CD4-positive, alpha-beta memory T cell (primary cell): ENCODE data around the gene ANG. TPM values are rescaled to one million over a fixed set of nuclear protein-coding genes. Genes with fewer than 3 reads are reported as not detected.
"Not testable (repeated sequence)": the region's sequence is repeated elsewhere in the genome, so short reads cannot be mapped to it uniquely, and the experiment has no call there.

ENCODE experiments used
- CTCF ChIA-PET: fragments of 350-600 bp; sonication (Branson Sonifier 250); formaldehyde crosslinking; loops from one replicate; lab custom pipeline; 2021; ENCODE audit warnings: inconsistent platforms; ENCODE audit not compliant: partially characterized antibody; lab: Charles Lee
- POLR2A ChIA-PET: fragments of 350-600 bp; sonication (Branson Sonifier 250); formaldehyde crosslinking; loops from one replicate; lab custom pipeline; 2021; ENCODE audit not compliant: partially characterized antibody; lab: Charles Lee
- DNase-seq, 5 donors: peaks; one replicate each; pipeline versions ENCODE4 v3.0.0 to v3.0.0-alpha.2; 2020 to 2022; ENCODE audit warnings: mixed read lengths in 1 of 5
- H3K27ac ChIP-seq: one replicate; pipeline ENCODE4 v1.7.0; 2013; ENCODE audit warnings: low read depth, low read length
- H3K27me3 ChIP-seq: 2 replicates; pipeline ENCODE4 v1.7.0; 2013; ENCODE audit warnings: mild to moderate bottlenecking, low read length, moderate library complexity; ENCODE audit not compliant: insufficient read depth
- H3K36me3 ChIP-seq: 2 replicates; pipeline ENCODE4 v1.7.0; 2013; ENCODE audit warnings: mild to moderate bottlenecking, low read length, moderate library complexity; ENCODE audit not compliant: insufficient read depth
- H3K4me1 ChIP-seq: 2 replicates; pipeline ENCODE4 v1.7.0; 2013; ENCODE audit warnings: mild to moderate bottlenecking, low read length, moderate library complexity; ENCODE audit not compliant: insufficient read depth
- H3K4me3 ChIP-seq, 2 donors: one replicate each; pipeline ENCODE4 v1.7.0; 2013; ENCODE audit warnings: low read length in 2 of 2, mild to moderate bottlenecking in 1 of 2
- H3K9me3 ChIP-seq, 2 donors: one replicate each; pipeline ENCODE4 v1.7.0; 2013; ENCODE audit warnings: low read length in 2 of 2, control low read depth in 1 of 2; ENCODE audit not compliant: control insufficient read depth in 1 of 2
- H3K27ac Mint-ChIP-seq, 7 donors: one replicate each; pipeline ENCODE4 v1.8.0; 2020 to 2021; ENCODE audit warnings: mixed read lengths in 7 of 7, mild to moderate bottlenecking in 6 of 7, inconsistent platforms in 3 of 7, moderate library complexity in 3 of 7
- H3K27me3 Mint-ChIP-seq, 2 donors: one replicate each; pipeline ENCODE4 v1.8.0; 2020 to 2021; ENCODE audit warnings: mixed read lengths in 2 of 2
- H3K36me3 Mint-ChIP-seq, 2 donors: one replicate each; pipeline ENCODE4 v1.8.0; 2020 to 2021; ENCODE audit warnings: mixed read lengths in 2 of 2, inconsistent platforms in 1 of 2, mild to moderate bottlenecking in 1 of 2
- H3K4me1 Mint-ChIP-seq, 4 donors: one replicate each; pipeline ENCODE4 v1.8.0; 2020 to 2021; ENCODE audit warnings: mixed read lengths in 4 of 4, mild to moderate bottlenecking in 1 of 4
- H3K4me3 Mint-ChIP-seq, 8 donors: one replicate each; pipeline ENCODE4 v1.8.0; 2020 to 2021; ENCODE audit warnings: mixed read lengths in 8 of 8, mild to moderate bottlenecking in 7 of 8, moderate library complexity in 6 of 8, inconsistent platforms in 3 of 8
- H3K9me3 Mint-ChIP-seq, 8 donors: one replicate each; pipeline ENCODE4 v1.8.0; 2020 to 2021; ENCODE audit warnings: mixed read lengths in 8 of 8, mild to moderate bottlenecking in 5 of 8, inconsistent platforms in 3 of 8, moderate library complexity in 1 of 8
- intact Hi-C: fragments of 100-400 bp; cut with micrococcal nuclease; formaldehyde crosslinking; loops from one replicate; pipeline ENCODE4 v1.15.1; 2023
- polyA plus RNA-seq, 2 donors: library from polyadenylated mRNA; unstranded; fragments of 300-500 nt; fragmentation: Illumina TruSeq; gene quantifications; one replicate each; pipeline ENCODE4 v1.2.3, GENCODE V29; 2021
- total RNA-seq, 2 experiments: library from RNA; stranded (reverse); gene quantifications; one replicate each; pipeline ENCODE4 v1.2.3, GENCODE V29; 2021

Gene ANG
- total and polyA plus RNA-seq, 4 experiments from 2014 or later: 1.1 to 2.8 (median 1.4) TPM

GRCh38 chr14:20733684-20734429, 45.3 kb downstream of the ANG start:
- Mint-ChIP-seq H3K27me3 (peaks cover 4 to 7% of the 10 kb centered on the region in 2 donors), H3K4me3 (no peak overlapping the region), H3K27ac (no peak overlapping the region), H3K36me3 (no peaks in the 10 kb centered on the region), H3K4me1 (no peaks in the 10 kb centered on the region), H3K9me3 (no peaks in the 10 kb centered on the region)
- no peak for DNase-seq
- POLR2A ChIA-PET: no interaction called here
- Histone ChIP-seq H3K36me3 (no peaks in the 10 kb centered on the region), H3K4me3 (no peak overlapping the region), H3K4me1 (no peaks in the 10 kb centered on the region), H3K27ac (no peak overlapping the region), H3K9me3 (no peaks in the 10 kb centered on the region), H3K27me3 (no peaks in the 10 kb centered on the region)
- CTCF ChIA-PET: interaction anchor here (1.3 kb wide), 1 partner anchor 124 kb away, joined by 4 read pairs; no protein-coding TSS in a partner anchor
- intact Hi-C loops: no loop called here

GRCh38 chr14:20734430-20734806, 45.9 kb downstream of the ANG start:
- no peaks in the 10 kb centered on the region for H3K4me1 Mint-ChIP-seq
- ChIA-PET CTCF (no interaction called here), POLR2A (no interaction called here)
- no peak for DNase-seq
- no peaks in the 10 kb centered on the region for H3K9me3 Mint-ChIP-seq
- H3K27ac Mint-ChIP-seq: no peak overlapping the region
- H3K9me3 ChIP-seq: no peaks in the 10 kb centered on the region
- H3K27me3 ChIP-seq: no peaks in the 10 kb centered on the region
- H3K27me3 Mint-ChIP-seq: peaks cover 4 to 7% of the 10 kb centered on the region in 2 donors
- H3K36me3 Mint-ChIP-seq: no peaks in the 10 kb centered on the region
- H3K4me3 ChIP-seq: no peak overlapping the region
- intact Hi-C loops: no loop called here
- H3K4me3 Mint-ChIP-seq: peak overlapping the region in 1 of 8 donors; percentile 49
- no peaks in the 10 kb centered on the region for H3K4me1 ChIP-seq
- no peak overlapping the region for H3K27ac ChIP-seq
- H3K36me3 ChIP-seq: no peaks in the 10 kb centered on the region

DNA sequence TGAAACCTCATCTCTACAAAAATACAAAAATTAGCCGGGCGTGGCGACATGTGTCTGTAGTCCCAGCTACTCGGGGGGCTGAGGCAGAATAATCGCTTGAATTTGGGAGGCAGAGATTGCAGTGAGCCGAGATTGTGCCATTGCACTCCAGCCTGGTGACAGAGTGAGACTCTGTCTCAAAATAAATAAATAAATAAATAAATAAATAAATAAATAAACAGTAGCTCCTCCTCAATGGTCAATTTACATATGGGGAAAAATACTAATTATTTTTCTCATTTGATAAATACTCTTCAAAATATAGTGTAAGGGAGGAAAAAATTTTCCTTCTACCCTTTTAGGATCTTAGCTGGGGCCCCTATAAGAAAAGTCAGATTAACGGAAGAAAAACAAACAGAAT, 49.7 kb downstream of the ANG start:
- H3K4me3 ChIP-seq, H3K27ac Mint-ChIP-seq, H3K36me3 Mint-ChIP-seq, H3K9me3 Mint-ChIP-seq, DNase-seq, H3K36me3 ChIP-seq, H3K4me3 Mint-ChIP-seq, H3K27ac ChIP-seq, H3K9me3 ChIP-seq, H3K27me3 ChIP-seq, H3K27me3 Mint-ChIP-seq, intact Hi-C loops, POLR2A ChIA-PET, H3K4me1 ChIP-seq, H3K4me1 Mint-ChIP-seq: not testable (repeated sequence)
- CTCF ChIA-PET: interaction anchor here (1.6 to 2.0 kb wide), 2 partner anchors 8 to 233 kb away, joined by 5 to 6 read pairs; no protein-coding TSS in a partner anchor

- Histone ChIP-seq H3K27ac (no peak overlapping the region), H3K4me1 (no peaks in the 10 kb centered on the region), H3K36me3 (no peaks in the 10 kb centered on the region), H3K9me3 (no peaks in the 10 kb centered on the region), H3K27me3 (no peaks in the 10 kb centered on the region), H3K4me3 (no peak overlapping the region)
- H3K4me3 Mint-ChIP-seq: no peak overlapping the region
- no peaks in the 10 kb centered on the region for H3K36me3 Mint-ChIP-seq
- ChIA-PET CTCF (no interaction called here), POLR2A (no interaction called here)
- H3K27ac Mint-ChIP-seq: peak overlapping the region in 1 of 7 donors; percentile 38
- no peaks in the 10 kb centered on the region for H3K9me3 Mint-ChIP-seq
- peaks cover 3 to 8% of the 10 kb centered on the region in 2 donors for H3K27me3 Mint-ChIP-seq
- intact Hi-C loops: no loop called here
- H3K4me1 Mint-ChIP-seq: no peaks in the 10 kb centered on the region
- no peak for DNase-seq
Measured at GRCh38 chr14:20742132-20742531, 53.6 kb downstream of the ANG start.

DNA sequence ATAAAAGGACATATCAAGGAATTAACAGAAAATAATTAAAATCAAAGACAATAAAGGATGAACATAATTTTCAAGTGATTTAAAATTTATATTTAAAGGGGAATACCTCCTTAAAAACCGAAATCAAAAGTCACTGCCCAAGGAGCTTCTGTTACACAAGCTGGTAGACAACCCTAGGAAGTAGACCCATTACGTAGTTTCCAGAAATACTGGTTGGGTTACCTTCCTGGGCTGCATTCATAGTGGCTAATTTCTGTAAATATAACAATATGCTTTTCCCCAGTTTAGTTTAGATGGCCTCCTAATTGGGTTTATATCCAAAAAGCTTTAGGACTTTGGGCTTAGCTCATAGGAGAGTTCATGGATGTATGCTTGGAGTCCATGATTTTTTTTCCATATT, 55.0 kb downstream of the ANG start:
- Histone ChIP-seq H3K27ac (no peak overlapping the region), H3K4me3 (no peak overlapping the region), H3K27me3 (no peaks in the 10 kb centered on the region), H3K4me1 (no peaks in the 10 kb centered on the region), H3K9me3 (no peaks in the 10 kb centered on the region), H3K36me3 (no peaks in the 10 kb centered on the region)
- H3K9me3 Mint-ChIP-seq: no peaks in the 10 kb centered on the region
- DNase-seq: no peak
- POLR2A ChIA-PET: no interaction called here
- peaks cover 2 to 8% of the 10 kb centered on the region in 2 donors for H3K27me3 Mint-ChIP-seq
- H3K27ac Mint-ChIP-seq: no peak overlapping the region
- H3K36me3 Mint-ChIP-seq: no peaks in the 10 kb centered on the region
- intact Hi-C loops: no loop called here
- no peak overlapping the region for H3K4me3 Mint-ChIP-seq
- CTCF ChIA-PET: interaction anchor here (0.9 kb wide), 1 partner anchor 47 kb away, joined by 3 read pairs; no protein-coding TSS in a partner anchor
- no peaks in the 10 kb centered on the region for H3K4me1 Mint-ChIP-seq

Other genes with a start within 250 kb of the ANG start
- gene OSGEP, start 234.0 kb upstream of the ANG start, total RNA-seq: 10 to 100 TPM; 72.3 to 75.9 TPM
- 10 to 100 TPM; 39.3 to 41.8 TPM for gene OSGEP, start 234.0 kb upstream of the ANG start, polyA plus RNA-seq
- 100 to 1,000 TPM; 102 to 105 TPM for gene APEX1, start 233.5 kb upstream of the ANG start, total RNA-seq
- 100 to 1,000 TPM; 138 to 144 TPM for gene APEX1, start 233.5 kb upstream of the ANG start, polyA plus RNA-seq
- gene PIP4P1, start 227.3 kb upstream of the ANG start, total RNA-seq: 10 to 100 TPM; 77.8 to 78.1 TPM
- 10 to 100 TPM; 32.4 to 44.3 TPM for gene PIP4P1, start 227.3 kb upstream of the ANG start, polyA plus RNA-seq
- gene PNP, start 219.4 kb upstream of the ANG start, total RNA-seq: 100 to 1,000 TPM; 106 to 108 TPM
- gene PNP, start 219.4 kb upstream of the ANG start, polyA plus RNA-seq: 100 to 1,000 TPM in 1 of 2 donors, 10 to 100 TPM in 1; 53.8 to 101 TPM
- gene RNASE10, start 183.2 kb upstream of the ANG start, total RNA-seq: 1 to 10 TPM; 1.2 to 1.4 TPM
- gene RNASE10, start 183.2 kb upstream of the ANG start, polyA plus RNA-seq: not detected
- gene RNASE9, start 127.7 kb upstream of the ANG start, total RNA-seq: not detected
- gene RNASE9, start 127.7 kb upstream of the ANG start, polyA plus RNA-seq: not detected
- gene RNASE11, start 100.8 kb upstream of the ANG start, total RNA-seq: not detected
- gene RNASE11, start 100.8 kb upstream of the ANG start, polyA plus RNA-seq: not detected
- gene RNASE12, start 97.4 kb upstream of the ANG start, total RNA-seq: not detected
- not detected for gene RNASE12, start 97.4 kb upstream of the ANG start, polyA plus RNA-seq
- gene OR6S1, start 47.1 kb upstream of the ANG start, total RNA-seq: not detected
- not detected for gene OR6S1, start 47.1 kb upstream of the ANG start, polyA plus RNA-seq
- gene RNASE4, start 4.2 kb upstream of the ANG start, total RNA-seq: 1 to 10 TPM; 2.1 to 2.6 TPM
- gene RNASE4, start 4.2 kb upstream of the ANG start, polyA plus RNA-seq: 1 to 10 TPM; 1.6 to 2.5 TPM
- not detected for gene EDDM3A, start 57.1 kb downstream of the ANG start, total RNA-seq
- not detected for gene EDDM3A, start 57.1 kb downstream of the ANG start, polyA plus RNA-seq
- not detected for gene EDDM3B, start 79.6 kb downstream of the ANG start, total RNA-seq
- not detected for gene EDDM3B, start 79.6 kb downstream of the ANG start, polyA plus RNA-seq
- gene RNASE6, start 92.5 kb downstream of the ANG start, total RNA-seq: 1 to 10 TPM; 4.5 to 4.8 TPM
- 10 to 100 TPM; 11.8 to 15.8 TPM for gene RNASE6, start 92.5 kb downstream of the ANG start, polyA plus RNA-seq
- gene RNASE1, start 114.1 kb downstream of the ANG start, total RNA-seq: 1 to 10 TPM; 4.9 to 5.3 TPM
- gene RNASE1, start 114.1 kb downstream of the ANG start, polyA plus RNA-seq: not detected
- not detected for gene RNASE3, start 202.6 kb downstream of the ANG start, total RNA-seq
- gene RNASE3, start 202.6 kb downstream of the ANG start, polyA plus RNA-seq: not detected